Epithelial cell of esophagus (primary cell): ENCODE measurements around the gene FAM3A.
"Not testable (repeated sequence)": the region's sequence is repeated elsewhere in the genome, so short reads cannot be mapped to it uniquely, and the experiment has no call there.

Source experiments
- DNase-seq: peaks from one replicate; pipeline ENCODE4 v3.0.0; 2010; ENCODE audit warnings: low read depth
- H3K4me3 ChIP-seq: 2 replicates; pipeline ENCODE4 v1.5.1; 2011; ENCODE audit warnings: mild to moderate bottlenecking, low read length, control low read depth
- TF ChIP-seq, protein P1 (sequence below): IDR thresholded peaks from 2 replicates; pipeline ENCODE4 v1.5.1; 2011; ENCODE audit warnings: low read depth, mild to moderate bottlenecking, low read length, control low read depth, inconsistent platforms; ENCODE audit not compliant: insufficient read depth; ENCODE audit errors: missing control alignments

FAM3A gene

DNA sequence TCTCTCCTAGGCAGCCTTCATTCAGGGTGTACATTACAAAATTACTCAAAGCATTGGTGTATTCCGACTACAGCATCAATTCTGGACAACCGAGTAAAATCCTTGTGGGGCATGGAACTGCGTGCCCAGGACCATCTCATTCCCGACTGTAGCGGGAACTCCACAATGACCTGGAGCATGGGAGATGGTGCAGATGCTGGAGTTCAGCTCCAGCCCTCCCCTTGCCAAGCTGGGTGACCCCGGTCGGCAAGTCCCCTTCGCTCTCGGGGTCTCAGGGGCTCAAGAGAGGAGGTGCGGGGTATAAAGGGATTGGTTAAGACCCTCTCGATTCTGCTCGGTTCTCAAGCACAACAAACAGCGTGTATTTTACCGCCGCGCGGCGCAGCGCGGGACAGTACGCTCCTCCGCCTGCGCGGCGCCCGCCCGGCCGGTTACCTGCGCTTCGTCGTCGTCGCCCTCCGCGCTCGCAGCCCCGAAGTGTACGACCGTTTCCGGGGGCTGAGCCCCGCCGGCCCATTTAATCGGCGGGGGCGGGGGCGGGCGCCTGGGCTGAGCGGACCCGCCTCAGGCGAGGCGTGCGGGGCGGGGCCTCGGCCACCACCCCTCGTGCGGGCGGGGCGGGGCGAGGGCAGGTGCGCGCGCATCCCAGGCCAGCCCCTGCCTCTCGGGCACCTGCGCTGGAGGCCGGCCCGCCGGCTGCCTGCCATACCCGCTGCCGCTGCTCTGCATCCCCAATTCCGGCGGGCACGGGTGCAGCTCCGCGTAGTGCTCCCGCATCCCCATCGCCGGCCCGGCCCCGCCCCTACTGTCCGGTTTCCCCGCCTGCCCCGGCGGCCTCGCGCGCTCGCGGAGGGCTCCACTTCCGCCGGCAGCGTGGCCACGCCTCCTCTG, 30.6 kb upstream of the FAM3A start, which contains the start of gene G6PD:
TSS of gene G6PD (minus strand) at position 493 of the 891 bp plus-strand sequence. CDS start 691 bp downstream, outside the sequence.
- TF ChIP-seq, protein P1, sequence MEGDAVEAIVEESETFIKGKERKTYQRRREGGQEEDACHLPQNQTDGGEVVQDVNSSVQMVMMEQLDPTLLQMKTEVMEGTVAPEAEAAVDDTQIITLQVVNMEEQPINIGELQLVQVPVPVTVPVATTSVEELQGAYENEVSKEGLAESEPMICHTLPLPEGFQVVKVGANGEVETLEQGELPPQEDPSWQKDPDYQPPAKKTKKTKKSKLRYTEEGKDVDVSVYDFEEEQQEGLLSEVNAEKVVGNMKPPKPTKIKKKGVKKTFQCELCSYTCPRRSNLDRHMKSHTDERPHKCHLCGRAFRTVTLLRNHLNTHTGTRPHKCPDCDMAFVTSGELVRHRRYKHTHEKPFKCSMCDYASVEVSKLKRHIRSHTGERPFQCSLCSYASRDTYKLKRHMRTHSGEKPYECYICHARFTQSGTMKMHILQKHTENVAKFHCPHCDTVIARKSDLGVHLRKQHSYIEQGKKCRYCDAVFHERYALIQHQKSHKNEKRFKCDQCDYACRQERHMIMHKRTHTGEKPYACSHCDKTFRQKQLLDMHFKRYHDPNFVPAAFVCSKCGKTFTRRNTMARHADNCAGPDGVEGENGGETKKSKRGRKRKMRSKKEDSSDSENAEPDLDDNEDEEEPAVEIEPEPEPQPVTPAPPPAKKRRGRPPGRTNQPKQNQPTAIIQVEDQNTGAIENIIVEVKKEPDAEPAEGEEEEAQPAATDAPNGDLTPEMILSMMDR = no peak

DNA sequence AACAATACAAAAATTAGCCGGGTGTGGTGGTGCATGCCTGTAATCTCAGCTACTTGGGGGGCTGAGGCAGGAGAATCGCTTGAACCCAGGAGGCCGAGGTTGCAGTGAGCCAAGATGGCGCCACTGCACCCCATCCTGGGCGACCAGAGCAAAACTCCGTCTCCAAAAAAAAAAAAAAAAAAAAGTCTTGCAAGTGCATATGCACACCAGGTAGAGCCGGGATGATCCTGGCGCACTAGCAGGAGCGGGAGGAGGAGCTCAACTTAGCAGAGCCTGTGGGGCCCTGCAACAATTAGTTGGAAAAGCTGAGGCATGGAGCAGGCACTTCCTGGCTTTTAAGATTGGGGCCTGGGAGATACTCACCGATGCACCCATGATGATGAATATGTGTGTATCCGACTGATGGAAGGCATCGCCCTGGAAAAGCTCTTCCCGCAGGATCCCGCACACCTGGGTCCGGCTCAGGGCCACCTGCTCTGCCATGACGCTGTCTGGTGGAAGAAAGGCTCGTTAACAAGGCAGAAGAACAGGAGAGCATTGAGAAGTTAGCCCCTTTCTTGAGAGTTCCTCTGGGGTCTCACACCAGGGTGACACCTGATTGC, 29.7 kb upstream of the FAM3A start:
- no peak for DNase-seq
- peak overlapping the region; percentile 59 for H3K4me3 ChIP-seq
- TF ChIP-seq, protein P1 = no peak

More for the DNA sequence above, 30.6 kb upstream of the FAM3A start, which contains the start of gene G6PD:
- peak within 1 kb of the TSS; percentile 79 for H3K4me3 ChIP-seq
- peak; percentile 63 for DNase-seq

GRCh38 chrX:154542723-154543424, 26.8 kb upstream of the FAM3A start:
- TF ChIP-seq, protein P1 = no peak
- no peak for DNase-seq
- no peak overlapping the region for H3K4me3 ChIP-seq

GRCh38 chrX:154541896-154542722, 26.1 kb upstream of the FAM3A start:
- TF ChIP-seq, protein P1 = no peak
- H3K4me3 ChIP-seq = no peak overlapping the region
- peak; percentile 83 for DNase-seq

- DNase-seq = no peak
- TF ChIP-seq, protein P1 = no peak
- H3K4me3 ChIP-seq = no peak overlapping the region
Observed at GRCh38 chrX:154541589-154541895, 25.5 kb upstream of the FAM3A start.

GRCh38 chrX:154540897-154541535, 25.0 kb upstream of the FAM3A start:
- DNase-seq = peak; percentile 83
- no peak overlapping the region for H3K4me3 ChIP-seq
- TF ChIP-seq, protein P1 = no peak

- H3K4me3 ChIP-seq, DNase-seq: not testable (repeated sequence)
Observed at GRCh38 chrX:154540365-154540764, 24.3 kb upstream of the FAM3A start.
